HepG2 (cell line): ENCODE measurements around the gene CACNA1C.

ENCODE experiments used
- BHLHE40 ChIP-seq: IDR thresholded peaks from 2 replicates; pipeline ENCODE4 v1.6.1; 2011; ENCODE audit warnings: low read length, improper control_type of control experiment
- CEBPB ChIP-seq: IDR thresholded peaks from 2 replicates; pipeline ENCODE4 v1.6.1; 2011; ENCODE audit warnings: low read depth, low read length, improper control_type of control experiment, borderline replicate concordance
- CTCF ChIP-seq: sonication (generic); formaldehyde crosslinking; IDR thresholded peaks from 2 replicates; pipeline ENCODE4 v1.5.0; 2020; ENCODE audit warnings: mild to moderate bottlenecking, missing genetic modification reagents, moderate library complexity
- E2F5 ChIP-seq: sonication (generic); formaldehyde crosslinking; conservative IDR thresholded peaks from 2 replicates; pipeline ENCODE4 v1.4.0; 2020; ENCODE audit warnings: missing genetic modification reagents
- EEA1 ChIP-seq: sonication (generic); formaldehyde crosslinking; IDR thresholded peaks from 2 replicates; pipeline ENCODE4 v1.5.1; 2020; ENCODE audit warnings: mild to moderate bottlenecking, missing genetic modification reagents, borderline replicate concordance
- GTF2F1 ChIP-seq: fragments of 150-350 bp; IDR thresholded peaks from 2 replicates; pipeline ENCODE4 v1.6.1; 2014; ENCODE audit warnings: low read length
- IRF9 ChIP-seq: sonication (generic); formaldehyde crosslinking; IDR thresholded peaks from 2 replicates; pipeline ENCODE4 v1.8.0; 2022; ENCODE audit warnings: missing genetic modification reagents, mild to moderate bottlenecking, borderline replicate concordance
- NR2F6 ChIP-seq, 2 experiments: IDR thresholded peaks; 2 replicates each; pipeline ENCODE4 v1.6.1; 2016; ENCODE audit warnings: antibody characterized with exemption in 1 of 2, mild to moderate bottlenecking in 1 of 2
- PHF8 ChIP-seq: sonication (generic); formaldehyde crosslinking; IDR thresholded peaks from 2 replicates; pipeline ENCODE4 v1.5.0; 2020; ENCODE audit warnings: missing genetic modification reagents
- REST ChIP-seq, 2 experiments: IDR thresholded peaks; 2 replicates each; pipeline ENCODE4 v1.6.1; 2011 to 2012; ENCODE audit warnings: low read length in 2 of 2, borderline replicate concordance in 1 of 2, low read depth in 1 of 2, mild to moderate bottlenecking in 1 of 2, moderate library complexity in 1 of 2
- TAF1 ChIP-seq: sonication (generic); formaldehyde crosslinking; IDR thresholded peaks from 2 replicates; pipeline ENCODE4 v1.4.0; 2020; ENCODE audit warnings: missing genetic modification reagents
- YY1 ChIP-seq: IDR thresholded peaks from 2 replicates; pipeline ENCODE4 v1.6.1; 2011; ENCODE audit warnings: low read length, low read depth, moderate library complexity, mild to moderate bottlenecking; ENCODE audit not compliant: insufficient read depth, insufficient replicate concordance
- ZBTB1 ChIP-seq: sonication (generic); formaldehyde crosslinking; IDR thresholded peaks from 2 replicates; pipeline ENCODE4 v1.4.0; 2020; ENCODE audit warnings: missing genetic modification reagents, borderline replicate concordance

GRCh38 chr12:2616763-2617162 lies 564.0 kb downstream of the CACNA1C start:
- TF ChIP-seq IRF9 (CRISPR knock-in tag) (no peak), ZBTB1 (CRISPR knock-in tag) (no peak), CTCF (CRISPR knock-in tag) (no peak), CEBPB (no peak), GTF2F1 (no peak), E2F5 (no peak), TAF1 (no peak), BHLHE40 (no peak), NR2F6 (IDR thresholded peaks at IDR 0.05) (no peak), NR2F6 (CRISPR knock-in tag; IDR thresholded peaks at IDR 0.05) (no peak), PHF8 (no peak), YY1 (no peak), REST (IDR thresholded peaks at IDR 0.05; ENCODE audit: borderline replicate concordance in 1 of 2, low read depth in 1 of 2, low read length in 2 of 2) (no peak), EEA1 (CRISPR knock-in tag) (no peak)
